ENCODE data around the gene MRPS15.

GRCh38 chr1:36467700-36468455 is 3.7 kb upstream of the MRPS15 start:
- TF ChIP-seq CTCF (IDR thresholded peaks at IDR 0.05) (no peak), POLR2A (IDR thresholded peaks at IDR 0.05) (no peak), EP300 (IDR thresholded peaks at IDR 0.05) (no peak)
